Neural progenitor cell (in vitro differentiated cells): ENCODE data around the gene ATG9B. TPM values are rescaled to one million over a fixed set of nuclear protein-coding genes. Genes with fewer than 3 reads are reported as not detected.
"Not testable (repeated sequence)": the region's sequence is repeated elsewhere in the genome, so short reads cannot be mapped to it uniquely, and the experiment has no call there.

Experiments
- DNase-seq: peaks from one replicate; pipeline ENCODE4 v3.0.0-alpha.2; 2016; ENCODE audit warnings: low spot score
- H2AFZ ChIP-seq: fragments of 200-600 bp; sonication (generic); replicated peaks from 2 replicates; pipeline ENCODE4 v1.6.1; 2016; ENCODE audit warnings: antibody characterized with exemption
- H3F3A ChIP-seq: fragments of 200-600 bp; sonication (generic); 2 replicates; pipeline ENCODE4 v1.6.1; 2016; ENCODE audit warnings: antibody characterized with exemption, low read depth
- H3K27ac ChIP-seq: fragments of 200-600 bp; sonication (generic); 2 replicates; pipeline ENCODE4 v1.5.1; 2016; ENCODE audit warnings: mild to moderate bottlenecking
- H3K27me3 ChIP-seq: fragments of 200-600 bp; sonication (generic); 2 replicates; pipeline ENCODE4 v1.6.1; 2016; ENCODE audit warnings: mild to moderate bottlenecking, moderate library complexity
- H3K36me3 ChIP-seq: fragments of 200-600 bp; sonication (generic); 2 replicates; pipeline ENCODE4 v1.5.1; 2016
- H3K4me1 ChIP-seq: fragments of 200-600 bp; sonication (generic); 2 replicates; pipeline ENCODE4 v1.6.1; 2016; ENCODE audit warnings: mixed run types
- H3K4me2 ChIP-seq: fragments of 200-600 bp; sonication (generic); 2 replicates; pipeline ENCODE4 v1.6.1; 2016
- H3K4me3 ChIP-seq: fragments of 200-600 bp; sonication (generic); 2 replicates; pipeline ENCODE4 v1.5.1; 2016
- H3K79me2 ChIP-seq: fragments of 200-600 bp; sonication (generic); 2 replicates; pipeline ENCODE4 v1.6.1; 2016; ENCODE audit warnings: low read depth
- H3K9ac ChIP-seq: fragments of 200-600 bp; sonication (generic); 2 replicates; pipeline ENCODE4 v1.6.1; 2016
- H3K9me3 ChIP-seq: fragments of 200-600 bp; sonication (generic); 2 replicates; pipeline ENCODE4 v1.5.1; 2016; ENCODE audit warnings: low read depth
- H4K20me1 ChIP-seq: fragments of 200-600 bp; sonication (generic); 2 replicates; pipeline ENCODE4 v1.6.1; 2016; ENCODE audit warnings: low read depth
- H3K27ac Mint-ChIP-seq: 3 replicates; pipeline ENCODE4 v1.8.0; 2021; ENCODE audit warnings: mixed read lengths
- H3K27me3 Mint-ChIP-seq: 2 replicates; pipeline ENCODE4 v1.8.0; 2022; ENCODE audit warnings: low read depth, mild to moderate bottlenecking, inconsistent platforms, moderate library complexity, mixed read lengths; ENCODE audit not compliant: insufficient read depth
- H3K36me3 Mint-ChIP-seq: 3 replicates; pipeline ENCODE4 v1.8.0; 2021; ENCODE audit warnings: mixed read lengths
- H3K4me1 Mint-ChIP-seq: 3 replicates; pipeline ENCODE4 v1.8.0; 2021; ENCODE audit warnings: mixed read lengths
- H3K4me3 Mint-ChIP-seq: 3 replicates; pipeline ENCODE4 v1.8.0; 2021; ENCODE audit warnings: mild to moderate bottlenecking, moderate library complexity, mixed read lengths
- H3K9me3 Mint-ChIP-seq: 3 replicates; pipeline ENCODE4 v1.8.0; 2020; ENCODE audit warnings: mixed read lengths
- EZH2 ChIP-seq: fragments of 200-600 bp; sonication (generic); IDR thresholded peaks from 2 replicates; pipeline ENCODE4 v1.6.1; 2017; ENCODE audit warnings: antibody characterized with exemption, mild to moderate bottlenecking, moderate library complexity
- EZH2phosphoT487 ChIP-seq: fragments of 200-600 bp; sonication (generic); IDR thresholded peaks from 2 replicates; pipeline ENCODE4 v1.6.1; 2017; ENCODE audit warnings: antibody characterized with exemption
- total RNA-seq: library from RNA; depleted of rRNA; stranded (reverse); fragments of >200 nt; gene quantifications from 2 replicates; pipeline ENCODE4 v1.2.3, GENCODE V29; 2015; ENCODE audit warnings: low replicate concordance
- TF ChIP-seq, protein P1 (sequence below): fragments of 200-600 bp; sonication (generic); IDR thresholded peaks from 2 replicates; pipeline ENCODE4 v1.5.1; 2017; ENCODE audit warnings: antibody characterized with exemption, mild to moderate bottlenecking

Gene ATG9B
- total RNA-seq, 1 donor from 2014 or later: 0.43 TPM

DNA sequence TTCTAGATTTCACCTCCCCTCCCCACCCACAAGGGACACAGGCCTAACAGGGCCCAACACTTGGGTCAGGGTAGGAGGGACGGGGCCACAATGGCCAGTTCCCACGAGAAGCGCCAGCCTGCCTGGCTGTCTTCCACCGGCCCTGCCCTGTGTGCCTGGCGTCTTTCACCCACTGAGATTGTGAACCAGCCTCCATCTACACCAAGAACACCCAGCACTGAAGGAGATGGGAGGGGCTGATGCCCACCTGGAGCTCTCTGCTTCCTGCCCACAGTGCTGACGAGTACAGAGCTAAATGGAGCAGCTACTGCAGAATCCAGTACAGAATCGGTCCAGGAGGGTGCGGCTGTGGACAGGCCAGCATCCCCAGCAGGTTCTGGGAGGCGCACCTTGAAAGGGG, 21.7 kb upstream of the ATG9B start:
- H3K9me3 Mint-ChIP-seq: no peaks in the 10 kb centered on the region
- H3K27me3 ChIP-seq: peaks cover 26% of the 10 kb centered on the region
- no peak for DNase-seq
- no peak overlapping the region for H3K4me2 ChIP-seq
- H3K27ac Mint-ChIP-seq: no peak overlapping the region
- H2AFZ ChIP-seq: no peak overlapping the region
- H3K4me1 Mint-ChIP-seq: no peaks in the 10 kb centered on the region
- no peaks in the 10 kb centered on the region for H3K36me3 ChIP-seq
- no peaks in the 10 kb centered on the region for H3K79me2 ChIP-seq
- TF ChIP-seq EZH2 (no peak), EZH2phosphoT487 (no peak)
- TF ChIP-seq, protein P1, sequence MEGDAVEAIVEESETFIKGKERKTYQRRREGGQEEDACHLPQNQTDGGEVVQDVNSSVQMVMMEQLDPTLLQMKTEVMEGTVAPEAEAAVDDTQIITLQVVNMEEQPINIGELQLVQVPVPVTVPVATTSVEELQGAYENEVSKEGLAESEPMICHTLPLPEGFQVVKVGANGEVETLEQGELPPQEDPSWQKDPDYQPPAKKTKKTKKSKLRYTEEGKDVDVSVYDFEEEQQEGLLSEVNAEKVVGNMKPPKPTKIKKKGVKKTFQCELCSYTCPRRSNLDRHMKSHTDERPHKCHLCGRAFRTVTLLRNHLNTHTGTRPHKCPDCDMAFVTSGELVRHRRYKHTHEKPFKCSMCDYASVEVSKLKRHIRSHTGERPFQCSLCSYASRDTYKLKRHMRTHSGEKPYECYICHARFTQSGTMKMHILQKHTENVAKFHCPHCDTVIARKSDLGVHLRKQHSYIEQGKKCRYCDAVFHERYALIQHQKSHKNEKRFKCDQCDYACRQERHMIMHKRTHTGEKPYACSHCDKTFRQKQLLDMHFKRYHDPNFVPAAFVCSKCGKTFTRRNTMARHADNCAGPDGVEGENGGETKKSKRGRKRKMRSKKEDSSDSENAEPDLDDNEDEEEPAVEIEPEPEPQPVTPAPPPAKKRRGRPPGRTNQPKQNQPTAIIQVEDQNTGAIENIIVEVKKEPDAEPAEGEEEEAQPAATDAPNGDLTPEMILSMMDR: no peak
- no peaks in the 10 kb centered on the region for H3K36me3 Mint-ChIP-seq
- H4K20me1 ChIP-seq: peaks cover 15% of the 10 kb centered on the region
- H3K27ac ChIP-seq: no peak overlapping the region
- H3K4me3 Mint-ChIP-seq: no peak overlapping the region
- H3K27me3 Mint-ChIP-seq: peaks cover 10% of the 10 kb centered on the region
- peaks cover 2% of the 10 kb centered on the region for H3F3A ChIP-seq
- H3K9ac ChIP-seq: no peak overlapping the region
- no peaks in the 10 kb centered on the region for H3K9me3 ChIP-seq
- no peak overlapping the region for H3K4me3 ChIP-seq
- no peaks in the 10 kb centered on the region for H3K4me1 ChIP-seq

DNA sequence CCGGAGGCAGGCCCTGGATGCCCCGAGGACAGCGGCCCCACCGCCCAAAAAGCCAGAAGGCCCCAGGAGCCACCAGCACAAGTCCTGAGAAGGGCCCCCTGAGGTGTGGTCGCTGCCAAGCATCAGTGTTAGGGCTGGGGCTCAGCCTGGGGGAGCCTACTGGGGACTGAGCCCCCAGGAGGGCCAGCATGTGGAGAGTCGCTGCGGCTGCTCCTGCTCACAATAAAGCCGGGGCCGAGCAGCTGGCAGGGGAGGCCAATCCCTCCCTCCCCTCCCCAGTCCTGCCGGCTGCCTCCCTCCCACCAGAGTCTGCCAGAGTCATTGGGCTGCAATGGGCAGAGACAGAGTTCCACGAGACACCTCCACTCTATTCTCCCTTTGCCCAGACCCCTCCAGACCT, 21.0 kb upstream of the ATG9B start:
- Histone ChIP-seq H3K4me2 (no peak overlapping the region), H3K9ac (no peak overlapping the region), H3K9me3 (no peaks in the 10 kb centered on the region), H3K4me1 (no peaks in the 10 kb centered on the region), H2AFZ (no peak overlapping the region), H3K27me3 (peaks cover 19% of the 10 kb centered on the region), H3K79me2 (no peaks in the 10 kb centered on the region), H4K20me1 (peaks cover 8% of the 10 kb centered on the region), H3K4me3 (no peak overlapping the region), H3F3A (no peaks in the 10 kb centered on the region), H3K27ac (no peak overlapping the region), H3K36me3 (no peaks in the 10 kb centered on the region)
- Mint-ChIP-seq H3K27me3 (peaks cover 6% of the 10 kb centered on the region), H3K4me3 (no peak overlapping the region), H3K9me3 (no peaks in the 10 kb centered on the region), H3K27ac (no peak overlapping the region), H3K4me1 (no peaks in the 10 kb centered on the region), H3K36me3 (no peaks in the 10 kb centered on the region)
- no peak for DNase-seq
- TF ChIP-seq, protein P1: no peak
- TF ChIP-seq EZH2phosphoT487 (no peak), EZH2 (no peak)

DNA sequence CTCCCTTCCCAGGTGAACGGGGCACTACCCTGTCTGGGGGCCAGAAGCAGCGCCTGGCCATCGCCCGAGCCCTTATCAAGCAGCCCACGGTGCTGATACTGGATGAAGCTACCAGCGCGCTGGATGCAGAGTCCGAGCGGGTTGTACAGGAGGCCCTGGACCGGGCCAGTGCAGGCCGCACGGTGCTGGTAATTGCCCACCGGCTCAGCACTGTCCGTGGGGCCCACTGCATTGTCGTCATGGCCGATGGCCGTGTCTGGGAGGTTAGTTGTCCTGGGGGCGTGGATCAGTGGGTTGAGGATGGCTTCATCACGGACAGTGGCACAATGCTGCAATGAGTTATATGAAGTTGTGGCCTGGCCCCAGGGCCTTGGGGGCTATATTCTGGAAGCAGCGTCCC, 19.7 kb upstream of the ATG9B start:
- Histone ChIP-seq H3K9me3 (no peaks in the 10 kb centered on the region), H2AFZ (no peak overlapping the region), H3F3A (no peaks in the 10 kb centered on the region), H3K36me3 (no peaks in the 10 kb centered on the region), H3K4me1 (no peaks in the 10 kb centered on the region), H4K20me1 (no peaks in the 10 kb centered on the region), H3K27ac (no peak overlapping the region), H3K4me3 (no peak overlapping the region), H3K27me3 (peaks cover 6% of the 10 kb centered on the region), H3K9ac (no peak overlapping the region), H3K4me2 (no peak overlapping the region), H3K79me2 (no peaks in the 10 kb centered on the region)
- Mint-ChIP-seq H3K4me1 (peaks cover 6% of the 10 kb centered on the region), H3K27me3 (peaks cover 2% of the 10 kb centered on the region), H3K4me3 (no peak overlapping the region), H3K27ac (no peak overlapping the region), H3K9me3 (no peaks in the 10 kb centered on the region), H3K36me3 (no peaks in the 10 kb centered on the region)
- TF ChIP-seq, protein P1: no peak
- TF ChIP-seq EZH2 (no peak), EZH2phosphoT487 (no peak)
- no peak for DNase-seq

DNA sequence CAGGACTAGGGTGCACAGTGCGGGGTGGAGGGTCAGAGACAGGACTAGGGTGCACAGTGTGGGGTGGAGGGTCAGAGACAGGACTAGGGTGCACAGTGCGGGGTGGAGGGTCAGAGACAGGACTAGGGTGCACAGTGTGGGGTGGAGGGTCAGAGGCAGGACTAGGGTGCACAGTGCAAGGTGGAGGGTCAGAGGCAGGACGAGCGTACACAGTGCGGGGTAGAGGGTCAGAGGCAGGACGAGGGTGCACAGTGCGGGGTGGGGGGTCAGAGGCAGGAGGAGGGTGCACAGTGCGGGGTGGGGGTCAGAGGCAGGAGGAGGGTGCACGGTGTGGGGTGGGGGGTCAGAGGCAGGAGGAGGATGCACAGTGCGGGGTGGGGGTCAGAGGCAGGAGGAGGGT, 19.2 kb upstream of the ATG9B start:
- not testable (repeated sequence) for H3K4me3 ChIP-seq, H3K4me1 ChIP-seq, H3K36me3 ChIP-seq, H2AFZ ChIP-seq, H3F3A ChIP-seq, H4K20me1 ChIP-seq, H3K4me3 Mint-ChIP-seq, H3K9me3 Mint-ChIP-seq, H3K4me1 Mint-ChIP-seq, H3K27me3 ChIP-seq, H3K27ac ChIP-seq, H3K36me3 Mint-ChIP-seq, H3K27me3 Mint-ChIP-seq, H3K4me2 ChIP-seq, H3K9ac ChIP-seq, H3K9me3 ChIP-seq, H3K79me2 ChIP-seq, H3K27ac Mint-ChIP-seq, DNase-seq
